ENCODE data around the gene YPEL3.

The YPEL3 gene

DNA sequence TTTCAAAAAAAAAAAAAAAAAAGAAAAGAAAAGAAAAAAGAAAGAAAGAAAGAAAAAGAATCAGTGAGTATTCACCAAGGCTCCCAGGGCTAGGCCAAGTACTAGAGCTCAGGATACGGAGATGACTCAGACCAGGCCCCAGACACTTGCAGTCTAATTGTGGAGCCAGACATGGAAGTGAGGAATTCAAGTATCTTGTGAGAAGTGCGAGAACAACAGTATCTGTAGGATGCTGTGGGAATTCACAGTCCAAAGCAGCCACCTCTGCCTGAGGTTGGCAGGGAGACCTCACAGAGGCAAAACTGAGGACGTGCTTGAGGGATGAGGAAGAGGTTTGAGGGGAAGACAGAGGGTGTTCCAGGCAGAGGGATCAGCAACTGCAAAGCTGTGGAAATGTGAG lies 44.5 kb downstream of the YPEL3 start:
- Histone ChIP-seq H3K4me3 (ENCODE audit: low read depth in 1 of 2, low read length in 2 of 2) (no peak overlapping the region), H3K27ac (ENCODE audit: low read depth, low read length) (no peak overlapping the region), H3K9me3 (ENCODE audit: control insufficient read depth in 1 of 2, low read length in 2 of 2) (no peaks in the 10 kb centered on the region), H3K36me3 (ENCODE audit: control insufficient read depth in 1 of 2, insufficient read depth in 2 of 2, low read length in 2 of 2) (no peaks in the 10 kb centered on the region), H3K27me3 (ENCODE audit: control insufficient read depth in 1 of 2, insufficient read depth in 2 of 2, low read length in 2 of 2) (no peaks in the 10 kb centered on the region), H3K9ac (ENCODE audit: low read depth in 1 of 2, low read length in 2 of 2) (no peak overlapping the region), H3K4me1 (ENCODE audit: control insufficient read depth in 1 of 2, insufficient read depth in 2 of 2, low read length in 2 of 2) (peaks cover 8 to 13% of the 10 kb centered on the region in 2 donors)

DNA sequence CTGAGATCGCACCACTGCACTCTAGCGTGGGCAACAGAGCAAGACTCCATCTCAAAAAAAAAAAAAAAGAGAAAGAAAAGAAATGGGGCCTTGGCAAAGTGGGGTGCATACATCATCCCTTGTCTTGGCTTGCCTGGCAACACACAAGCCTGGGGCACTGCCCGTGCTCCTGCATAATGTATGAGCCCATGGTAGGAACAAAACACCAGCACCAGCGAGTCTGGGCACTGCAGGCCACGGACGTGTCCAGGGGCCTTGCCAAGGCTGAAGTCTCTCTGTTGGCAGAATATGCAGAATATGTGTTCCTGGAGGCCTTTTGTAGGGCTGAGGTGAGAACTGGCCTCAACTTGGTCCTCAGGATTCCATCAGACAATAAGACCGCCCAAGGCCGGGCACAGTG lies 46.1 kb downstream of the YPEL3 start:
- no peak overlapping the region for H3K4me3 ChIP-seq (ENCODE audit: low read depth in 1 of 2, low read length in 2 of 2)
- no peaks in the 10 kb centered on the region for H3K27me3 ChIP-seq (ENCODE audit: control insufficient read depth in 1 of 2, insufficient read depth in 2 of 2, low read length in 2 of 2)
- no peaks in the 10 kb centered on the region for H3K36me3 ChIP-seq (ENCODE audit: control insufficient read depth in 1 of 2, insufficient read depth in 2 of 2, low read length in 2 of 2)
- peaks cover 8 to 10% of the 10 kb centered on the region in 2 donors for H3K4me1 ChIP-seq (ENCODE audit: control insufficient read depth in 1 of 2, insufficient read depth in 2 of 2, low read length in 2 of 2)
- H3K9ac ChIP-seq (ENCODE audit: low read depth in 1 of 2, low read length in 2 of 2), result no peak overlapping the region
- no peak overlapping the region for H3K27ac ChIP-seq (ENCODE audit: low read depth, low read length)
- H3K9me3 ChIP-seq (ENCODE audit: control insufficient read depth in 1 of 2, low read length in 2 of 2), result no peaks in the 10 kb centered on the region

DNA sequence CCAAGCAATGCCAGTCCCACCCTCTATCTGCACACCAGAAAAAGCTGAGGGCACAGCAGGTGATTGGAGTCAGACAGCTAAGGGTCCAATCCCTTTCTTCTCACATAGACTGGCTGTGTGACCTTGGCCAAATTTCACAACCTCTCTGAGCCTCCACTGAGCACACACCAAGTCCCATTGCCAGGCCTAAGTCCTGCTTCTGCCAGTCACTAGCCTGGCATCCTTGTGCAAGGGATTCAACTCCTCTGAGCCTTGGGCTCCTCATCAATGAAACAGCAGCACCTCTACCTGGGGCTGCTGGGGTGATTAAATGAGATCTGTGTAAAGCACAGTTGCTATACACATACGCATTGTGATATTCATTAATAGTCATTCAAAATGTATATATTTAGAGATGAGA lies 49.4 kb downstream of the YPEL3 start:
- Histone ChIP-seq H3K9ac (ENCODE audit: low read depth in 1 of 2, low read length in 2 of 2) (no peak overlapping the region), H3K9me3 (ENCODE audit: control insufficient read depth in 1 of 2, low read length in 2 of 2) (no peaks in the 10 kb centered on the region), H3K27ac (ENCODE audit: low read depth, low read length) (no peak overlapping the region), H3K36me3 (ENCODE audit: control insufficient read depth in 1 of 2, insufficient read depth in 2 of 2, low read length in 2 of 2) (no peaks in the 10 kb centered on the region), H3K4me1 (ENCODE audit: control insufficient read depth in 1 of 2, insufficient read depth in 2 of 2, low read length in 2 of 2) (no peaks in the 10 kb centered on the region), H3K27me3 (ENCODE audit: control insufficient read depth in 1 of 2, insufficient read depth in 2 of 2, low read length in 2 of 2) (no peaks in the 10 kb centered on the region), H3K4me3 (ENCODE audit: low read depth in 1 of 2, low read length in 2 of 2) (no peak overlapping the region)

DNA sequence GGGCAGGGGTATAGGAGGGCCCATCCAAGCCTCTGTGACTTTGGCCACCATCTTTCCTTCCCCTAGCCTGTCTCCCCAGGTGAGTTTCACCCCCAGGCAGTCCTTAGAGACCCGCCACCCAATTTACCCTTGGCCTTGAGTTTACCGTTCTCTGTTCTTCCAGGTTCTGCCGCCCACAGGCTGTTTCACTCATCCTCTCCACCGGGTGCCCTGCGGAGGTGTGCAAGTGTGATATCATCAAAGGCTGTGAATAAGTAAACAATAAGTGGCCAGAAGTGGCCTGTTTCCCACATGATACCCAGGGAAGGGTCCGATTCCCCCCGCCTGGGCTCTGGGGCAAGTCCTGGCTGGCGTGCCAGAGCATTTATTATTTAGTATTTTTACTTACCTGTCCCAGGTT lies 49.8 kb downstream of the YPEL3 start:
- H3K27me3 ChIP-seq (ENCODE audit: control insufficient read depth in 1 of 2, insufficient read depth in 2 of 2, low read length in 2 of 2), result no peaks in the 10 kb centered on the region
- no peak overlapping the region for H3K9ac ChIP-seq (ENCODE audit: low read depth in 1 of 2, low read length in 2 of 2)
- H3K9me3 ChIP-seq (ENCODE audit: control insufficient read depth in 1 of 2, low read length in 2 of 2), result no peaks in the 10 kb centered on the region
- no peak overlapping the region for H3K27ac ChIP-seq (ENCODE audit: low read depth, low read length)
- no peak overlapping the region for H3K4me3 ChIP-seq (ENCODE audit: low read depth in 1 of 2, low read length in 2 of 2)
- H3K4me1 ChIP-seq (ENCODE audit: control insufficient read depth in 1 of 2, insufficient read depth in 2 of 2, low read length in 2 of 2), result no peaks in the 10 kb centered on the region
- H3K36me3 ChIP-seq (ENCODE audit: control insufficient read depth in 1 of 2, insufficient read depth in 2 of 2, low read length in 2 of 2), result no peaks in the 10 kb centered on the region
